ENCODE results near the gene OTUD7B. TPM values are rescaled to one million over a fixed set of nuclear protein-coding genes. Genes with fewer than 3 reads are reported as not detected.

The OTUD7B gene
- total and polyA plus RNA-seq, 2 of the 8 experiments (the other 6 are each of a cell fraction or from before 2014, with no cell fraction given) = 4.2 to 21.5 TPM

- no peak for TF ChIP-seq CHD7 (IDR thresholded peaks at IDR 0.05; ENCODE audit: insufficient replicate concordance, low read length)
- no peak for TF ChIP-seq MAX (IDR thresholded peaks at IDR 0.05)
- no peak for TF ChIP-seq CTBP2 (IDR thresholded peaks at IDR 0.05; ENCODE audit: borderline replicate concordance, insufficient read depth, insufficient read length, low read length)
- no peak for TF ChIP-seq SP4 (IDR thresholded peaks at IDR 0.05; ENCODE audit: low read length)
- TF ChIP-seq KDM4A (IDR thresholded peaks at IDR 0.05; ENCODE audit: low read depth, low read length, severe bottlenecking) = no peak
- TF ChIP-seq RAD21 (IDR thresholded peaks at IDR 0.05 in 1 of 2, conservative IDR thresholded peaks at IDR 0.05 in 1 of 2; ENCODE audit: low read depth in 2 of 2, low read length in 2 of 2) = no peak
- TF ChIP-seq TEAD4 (IDR thresholded peaks at IDR 0.05; ENCODE audit: low read depth, low read length) = no peak
- TF ChIP-seq RBBP5 (IDR thresholded peaks at IDR 0.05; ENCODE audit: borderline replicate concordance, low read depth, low read length) = no peak
- no peak for TF ChIP-seq RXRA (IDR thresholded peaks at IDR 0.05; ENCODE audit: insufficient read depth, low read depth, low read length)
- no peak for TF ChIP-seq EGR1 (IDR thresholded peaks at IDR 0.05; ENCODE audit: borderline replicate concordance, low read depth, low read length)
These were observed 38.0 kb downstream of the OTUD7B start (continued) for GRCh38 chr1:149972547-149972946.

All from H1 (cell line).